Activated CD4-positive, alpha-beta T cell treated with anti-CD3 and anti-CD28 coated beads, Interleukin-2, Interleukin-4, amounts not matched to agents 100 ng/mL and 50 ng/mL, durations not matched to agents 16 hours and 8 hours (primary cell): ENCODE results near the gene EXD1.

Source experiments
- DNase-seq: peaks from one replicate; pipeline ENCODE4 v3.0.0-alpha.2; 2020; ENCODE audit warnings: low spot score

EXD1 gene

DNA sequence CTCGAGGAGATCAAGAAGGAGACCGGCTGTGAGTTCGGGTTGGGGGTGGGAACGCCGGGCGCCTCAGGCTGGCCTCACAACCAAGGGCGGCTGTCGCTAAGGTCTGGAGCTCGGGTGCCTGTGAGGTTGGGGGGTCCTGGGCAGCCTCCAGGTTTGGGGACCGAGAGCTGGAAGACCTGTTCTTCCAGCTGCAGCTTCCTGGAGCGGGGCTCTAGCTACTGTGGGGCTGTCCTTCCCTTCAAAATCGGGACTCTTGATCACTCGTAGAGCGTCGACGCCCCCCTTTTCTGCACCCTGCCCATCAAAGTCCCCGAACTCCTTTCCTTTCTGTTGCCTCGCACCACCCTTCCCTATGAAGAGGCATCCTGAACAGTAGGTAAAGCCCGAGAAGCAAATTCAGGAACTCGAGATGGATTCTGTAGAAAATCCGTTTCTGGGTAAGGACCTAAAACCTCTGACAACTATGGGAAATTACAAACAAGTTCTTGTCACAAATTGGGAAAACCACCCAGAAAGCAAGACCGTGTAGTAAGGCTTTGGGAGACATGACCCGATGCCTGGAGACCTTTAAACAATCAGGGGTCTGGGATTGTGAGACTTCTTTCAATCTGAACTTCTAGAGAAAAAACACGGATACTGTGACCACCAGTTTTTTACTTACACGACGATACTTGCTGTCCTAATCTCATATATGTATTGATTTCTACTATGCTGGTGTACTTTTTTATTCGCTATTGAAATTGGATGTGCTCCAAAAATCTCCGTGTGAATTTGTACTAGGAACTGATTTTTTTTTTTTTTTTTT lies 1.1 kb upstream of the EXD1 start:
- DNase-seq: no peak

DNA sequence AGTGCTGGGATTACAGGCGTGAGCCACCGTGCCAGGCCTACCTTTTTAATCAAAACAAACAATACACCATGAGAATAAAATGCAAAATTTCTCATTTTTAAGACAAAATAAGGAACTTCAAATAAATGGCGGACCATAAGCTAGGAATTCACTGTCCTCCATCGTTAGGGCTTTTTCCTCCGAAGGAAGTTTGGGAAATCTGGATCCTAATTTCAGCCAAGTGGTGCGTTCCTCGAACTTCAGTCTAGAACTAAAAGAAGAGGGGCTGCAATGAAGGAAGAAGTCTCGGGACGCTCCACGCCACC lies 260 bp downstream of the EXD1 start:
- DNase-seq: no peak

DNA sequence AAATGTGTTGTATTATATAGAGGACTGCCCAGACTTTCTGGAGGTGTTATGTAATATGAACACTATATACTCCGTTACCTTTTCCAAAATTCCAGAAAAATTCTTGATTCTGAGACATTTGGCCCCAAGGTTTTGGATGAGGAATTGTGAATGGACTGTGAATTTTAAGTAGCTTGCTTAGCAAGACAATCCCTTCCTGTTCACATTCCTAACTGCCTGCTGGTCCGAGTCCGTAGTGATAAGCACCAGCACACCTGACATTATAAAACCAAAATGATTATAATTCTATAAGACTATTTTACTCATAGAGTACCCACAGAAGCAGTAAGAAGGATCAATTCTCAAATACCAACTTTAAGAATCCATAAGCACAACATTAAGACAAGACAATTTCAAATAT lies 11.2 kb downstream of the EXD1 start:
- DNase-seq: no peak

DNA sequence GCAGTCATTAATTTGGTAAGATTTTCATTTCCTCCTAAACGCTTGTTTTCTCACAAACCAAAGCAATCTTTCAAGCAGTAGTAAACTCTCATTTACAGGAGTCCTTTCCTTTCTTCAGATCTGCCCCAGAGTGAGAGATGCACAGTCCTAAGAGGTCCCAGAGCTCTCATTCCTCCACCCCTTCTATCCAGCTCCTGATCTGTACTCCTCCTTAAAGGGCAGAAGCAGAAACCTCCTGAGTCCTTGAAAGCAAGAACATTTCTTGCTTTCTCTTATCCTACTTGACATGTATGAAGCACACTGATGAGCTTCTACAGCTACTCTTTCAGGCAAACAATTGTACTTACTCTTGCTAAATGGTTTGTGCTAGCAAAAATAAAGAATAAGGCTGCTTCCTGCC lies 11.7 kb downstream of the EXD1 start:
- DNase-seq: no peak

- DNase-seq: no peak
These were observed 14.8 kb downstream of the EXD1 start for GRCh38 chr15:41215708-41216107.

GRCh38 chr15:41207687-41208448 lies 22.7 kb downstream of the EXD1 start:
- DNase-seq: no peak

DNA sequence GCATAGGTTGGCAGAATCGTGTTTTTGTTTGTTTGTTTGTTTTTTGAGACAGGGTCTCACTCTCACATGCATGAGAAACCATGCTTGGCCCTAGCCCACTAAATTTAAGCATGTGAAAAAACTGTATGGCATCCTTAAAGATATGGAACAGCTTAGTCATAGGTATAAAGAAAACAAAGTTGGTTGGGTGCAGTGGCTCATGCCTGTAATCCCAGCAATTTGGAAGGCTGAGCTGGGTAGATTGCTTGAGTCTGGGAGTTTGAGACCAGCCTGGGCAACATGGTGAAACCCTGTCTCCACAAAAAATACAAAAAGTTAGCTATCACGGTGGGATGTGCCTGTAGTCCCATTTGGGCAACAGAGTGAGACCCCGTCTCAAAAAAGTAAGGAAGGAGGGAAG lies 25.2 kb downstream of the EXD1 start:
- no peak for DNase-seq

DNA sequence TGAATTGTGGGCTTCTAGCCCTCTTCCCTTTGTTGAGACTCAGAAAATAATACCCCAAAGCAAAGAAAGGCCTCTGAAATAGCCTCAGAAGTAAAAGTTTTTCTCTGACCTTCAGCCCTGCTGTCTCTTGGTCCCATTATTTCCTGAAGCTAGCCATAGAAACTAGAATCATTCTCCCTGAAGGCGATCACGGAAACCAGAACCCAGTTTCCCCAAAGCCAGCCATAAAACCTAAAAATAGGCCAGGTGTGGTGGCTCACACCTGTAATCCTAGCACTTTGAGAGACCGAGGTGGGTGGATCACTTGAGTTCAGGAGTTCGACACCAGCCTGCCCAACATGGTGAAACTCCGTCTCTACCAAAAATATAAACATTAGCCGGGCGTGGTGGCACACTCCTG lies 27.2 kb downstream of the EXD1 start:
- DNase-seq: no peak

GRCh38 chr15:41199470-41199869 lies 31.1 kb downstream of the EXD1 start:
- DNase-seq: no peak

- no peak for DNase-seq
These were observed 36.1 kb downstream of the EXD1 start for GRCh38 chr15:41194444-41194843.

DNA sequence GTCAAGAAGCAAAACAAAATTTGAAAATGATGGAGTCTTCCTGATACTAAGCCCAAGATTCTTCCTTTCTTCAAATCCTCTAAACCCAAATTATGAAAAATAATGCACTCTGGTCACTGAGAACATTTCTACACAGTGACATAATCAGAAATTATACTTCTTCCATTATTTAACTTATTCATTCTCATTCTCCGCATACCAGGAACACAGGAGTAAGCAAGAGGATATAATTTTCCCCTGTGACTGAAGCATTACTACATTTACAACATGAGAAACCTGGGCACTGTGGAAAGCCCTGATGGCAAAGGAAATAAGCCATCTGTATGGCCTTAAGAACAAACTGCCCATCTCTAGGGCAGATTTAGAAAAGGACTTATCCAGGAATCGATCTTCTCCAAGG lies 47.0 kb downstream of the EXD1 start:
- no peak for DNase-seq

- no peak for DNase-seq
These were observed 48.3 kb downstream of the EXD1 start for GRCh38 chr15:41182266-41182665.

DNA sequence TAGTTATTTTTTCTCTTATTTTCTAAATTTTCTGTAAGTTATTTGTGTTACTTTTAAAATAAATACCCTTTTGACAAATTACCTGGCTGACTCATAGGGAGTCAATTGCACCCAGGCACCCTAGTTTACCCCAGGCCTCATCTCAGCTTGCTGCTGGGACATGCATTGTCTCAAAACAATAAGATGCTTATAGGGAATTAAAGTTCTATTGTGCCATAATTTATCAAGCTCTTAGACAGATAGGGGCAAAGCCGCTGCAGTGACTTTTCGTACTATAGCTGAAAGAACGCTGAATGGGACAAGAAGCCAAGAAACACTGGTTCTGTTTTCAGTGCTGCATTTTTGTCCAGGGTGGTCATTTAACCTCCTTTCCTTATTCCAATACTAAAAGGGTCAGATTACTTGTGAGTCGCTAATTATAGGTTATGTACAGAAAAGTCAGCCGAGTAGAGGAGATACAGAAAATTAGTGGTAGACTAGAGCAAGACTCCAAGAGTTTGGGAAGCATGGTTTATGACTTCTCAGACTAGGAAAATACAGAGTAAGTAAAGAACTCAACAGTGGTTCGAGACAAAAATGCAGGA lies 50.3 kb downstream of the EXD1 start:
- DNase-seq: no peak

GRCh38 chr15:41169781-41170180 lies 60.8 kb downstream of the EXD1 start:
- DNase-seq: no peak

DNA sequence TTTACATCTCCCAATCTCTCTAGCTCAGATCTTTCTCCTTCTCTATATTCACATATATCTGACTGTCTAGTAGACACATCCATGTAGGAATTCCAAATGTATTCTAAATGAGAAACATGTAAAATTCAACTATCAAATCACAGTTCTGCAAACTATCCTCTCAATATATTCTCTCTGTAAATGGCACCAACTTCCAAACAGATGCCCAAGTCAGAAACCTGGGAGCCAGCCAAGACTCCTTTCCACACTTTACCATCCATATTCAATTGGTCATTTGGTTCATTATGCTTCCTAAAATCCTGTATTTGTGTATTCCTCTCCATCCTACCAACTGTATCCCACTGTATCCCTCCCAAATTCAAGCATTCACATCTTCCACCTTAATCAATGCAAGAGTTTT lies 61.5 kb downstream of the EXD1 start:
- DNase-seq: no peak

GRCh38 chr15:41161736-41162135 lies 68.8 kb downstream of the EXD1 start:
- DNase-seq: no peak

- DNase-seq: no peak
These were observed 69.2 kb downstream of the EXD1 start for GRCh38 chr15:41161336-41161735.

DNA sequence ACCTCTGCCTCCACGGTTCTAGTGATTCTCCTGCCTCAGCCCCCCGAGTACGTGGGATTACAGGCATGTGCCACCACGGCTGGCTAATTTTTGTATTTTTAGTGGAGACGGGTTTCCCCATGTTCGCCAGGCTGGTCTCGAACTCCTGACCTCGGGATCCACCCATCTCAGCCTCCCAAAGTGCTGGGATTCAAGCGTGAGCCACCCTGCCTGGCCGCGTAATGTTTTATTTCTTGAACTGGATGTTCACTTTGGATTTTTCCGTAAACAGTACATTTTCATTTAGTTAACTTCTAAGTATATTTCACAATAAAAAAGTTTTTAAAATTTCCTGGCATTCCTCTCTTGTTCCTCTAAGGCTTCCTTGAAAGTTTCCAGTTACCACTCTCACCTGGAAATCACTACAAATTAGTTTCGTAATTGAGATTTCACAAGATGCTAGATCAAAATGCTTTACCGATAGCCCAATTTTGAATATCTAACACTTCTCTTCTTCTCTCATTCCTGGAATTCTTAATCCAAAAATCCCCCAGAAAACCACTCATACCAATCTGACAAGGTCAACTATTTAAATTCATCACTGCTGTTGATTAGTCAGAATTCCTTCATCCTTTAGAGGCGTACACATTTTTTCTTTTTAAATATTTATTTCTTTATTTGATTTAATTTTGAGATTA lies 69.8 kb downstream of the EXD1 start:
- DNase-seq: no peak

DNA sequence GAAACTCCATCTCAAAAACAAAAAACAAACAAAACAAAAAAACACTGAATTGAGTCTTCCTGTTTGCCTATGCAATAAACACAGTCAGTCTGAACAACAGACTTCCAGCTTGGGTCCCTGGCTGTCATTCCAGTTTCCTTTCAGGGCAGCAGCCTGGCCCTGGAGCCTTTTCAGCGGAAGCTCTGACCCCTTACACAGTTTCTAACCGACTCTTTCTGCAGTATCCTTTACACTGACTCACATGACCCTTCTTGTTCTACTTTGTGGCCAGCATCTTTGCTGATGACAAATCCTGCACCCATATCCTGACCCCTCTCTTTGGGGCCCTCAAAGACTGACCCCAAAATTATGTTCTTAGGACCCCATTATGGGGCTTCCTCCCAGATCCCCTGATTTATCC lies 76.1 kb downstream of the EXD1 start:
- no peak for DNase-seq

GRCh38 chr15:41153733-41154132 lies 76.8 kb downstream of the EXD1 start:
- no peak for DNase-seq

- DNase-seq: no peak
These were observed 79.0 kb downstream of the EXD1 start for GRCh38 chr15:41151451-41152005.

GRCh38 chr15:41150279-41150678 lies 80.3 kb downstream of the EXD1 start:
- no peak for DNase-seq

- no peak for DNase-seq
These were observed 82.5 kb downstream of the EXD1 start for GRCh38 chr15:41148065-41148464.
